NT2/D1 (cell line): ENCODE data around the gene HAPLN2.

Source experiments
- DNase-seq: peaks from one replicate; pipeline ENCODE4 v3.0.0-alpha.2; 2011; ENCODE audit warnings: low read depth, low spot score
- H3K27me3 ChIP-seq: 2 replicates; pipeline ENCODE4 v1.6.0; 2011; ENCODE audit warnings: mild to moderate bottlenecking; ENCODE audit not compliant: insufficient read length, insufficient read depth
- H3K36me3 ChIP-seq: 2 replicates; pipeline ENCODE4 v1.6.1; 2011; ENCODE audit warnings: mild to moderate bottlenecking, low read length, mixed read lengths; ENCODE audit not compliant: insufficient read depth, insufficient read length
- H3K4me1 ChIP-seq: 2 replicates; pipeline ENCODE4 v1.5.1; 2011; ENCODE audit not compliant: insufficient read depth, insufficient read length
- H3K4me3 ChIP-seq: 2 replicates; pipeline ENCODE4 v1.5.1; 2011; ENCODE audit warnings: low read depth; ENCODE audit not compliant: insufficient read length
- H3K9ac ChIP-seq: 2 replicates; pipeline ENCODE4 v1.6.0; 2011; ENCODE audit warnings: low read depth; ENCODE audit not compliant: insufficient read length
- H3K9me3 ChIP-seq: 2 replicates; pipeline ENCODE4 v1.5.1; 2011; ENCODE audit warnings: mild to moderate bottlenecking, low read length; ENCODE audit not compliant: insufficient read depth
- SUZ12 ChIP-seq: IDR thresholded peaks from 2 replicates; pipeline ENCODE4 v1.6.1; 2011; ENCODE audit not compliant: insufficient read length, insufficient read depth; ENCODE audit errors: extremely low read depth
- YY1 ChIP-seq: IDR thresholded peaks from 2 replicates; pipeline ENCODE4 v1.6.1; 2011; ENCODE audit not compliant: insufficient read length, insufficient read depth
- ZNF274 ChIP-seq: IDR thresholded peaks from 2 replicates; pipeline ENCODE4 v1.6.1; 2011; ENCODE audit warnings: mild to moderate bottlenecking, low read depth, low read length

HAPLN2 gene

GRCh38 chr1:156664767-156665411, 45.7 kb downstream of the HAPLN2 start:
- no peaks in the 10 kb centered on the region for H3K27me3 ChIP-seq
- H3K4me3 ChIP-seq, result no peak overlapping the region
- peaks cover 1% of the 10 kb centered on the region for H3K36me3 ChIP-seq
- H3K4me1 ChIP-seq, result peaks cover 76% of the 10 kb centered on the region
- TF ChIP-seq YY1 (no peak), SUZ12 (no peak), ZNF274 (no peak)
- H3K9me3 ChIP-seq, result no peaks in the 10 kb centered on the region
- peak overlapping the region; percentile 70 for H3K9ac ChIP-seq
- no peak for DNase-seq

GRCh38 chr1:156665539-156665938, 46.3 kb downstream of the HAPLN2 start:
- Histone ChIP-seq H3K36me3 (peaks cover 8% of the 10 kb centered on the region), H3K9me3 (no peaks in the 10 kb centered on the region), H3K4me3 (no peak overlapping the region), H3K4me1 (peaks cover 78% of the 10 kb centered on the region), H3K9ac (peak overlapping the region; percentile 37), H3K27me3 (no peaks in the 10 kb centered on the region)
- DNase-seq, result no peak
- TF ChIP-seq ZNF274, result no peak
- no peak for TF ChIP-seq YY1
- no peak for TF ChIP-seq SUZ12

GRCh38 chr1:156666862-156667609, 47.8 kb downstream of the HAPLN2 start:
- H3K4me3 ChIP-seq, result no peak overlapping the region
- DNase-seq, result no peak
- peaks cover 76% of the 10 kb centered on the region for H3K4me1 ChIP-seq
- H3K36me3 ChIP-seq, result peaks cover 22% of the 10 kb centered on the region
- peak overlapping the region; percentile 82 for H3K9ac ChIP-seq
- no peak for TF ChIP-seq ZNF274
- TF ChIP-seq SUZ12, result no peak
- no peak for TF ChIP-seq YY1
- H3K27me3 ChIP-seq, result no peaks in the 10 kb centered on the region
- 0 out of 2 replicates have a peak, but pooled peaks cover 1% of the 10 kb centered on the region for H3K9me3 ChIP-seq

- Histone ChIP-seq H3K36me3 (peaks cover 28% of the 10 kb centered on the region), H3K27me3 (no peaks in the 10 kb centered on the region), H3K9ac (peak overlapping the region; percentile 82), H3K4me1 (peaks cover 74% of the 10 kb centered on the region), H3K4me3 (no peak overlapping the region), H3K9me3 (peaks cover 7% of the 10 kb centered on the region; the same call in 1 of the 2 replicates)
- no peak for DNase-seq
- TF ChIP-seq YY1 (no peak), SUZ12 (no peak), ZNF274 (no peak)
Measured at GRCh38 chr1:156667610-156667967, 48.4 kb downstream of the HAPLN2 start.

GRCh38 chr1:156667968-156668709, 48.9 kb downstream of the HAPLN2 start:
- DNase-seq, result no peak
- TF ChIP-seq YY1 (no peak), ZNF274 (no peak), SUZ12 (no peak)
- Histone ChIP-seq H3K9ac (peak overlapping the region; percentile 82), H3K36me3 (peaks cover 33% of the 10 kb centered on the region), H3K27me3 (no peaks in the 10 kb centered on the region), H3K9me3 (peaks cover 10% of the 10 kb centered on the region; the same call in 1 of the 2 replicates), H3K4me1 (peaks cover 74% of the 10 kb centered on the region), H3K4me3 (no peak overlapping the region)

- Histone ChIP-seq H3K9me3 (peaks cover 10% of the 10 kb centered on the region; the same call in 1 of the 2 replicates), H3K4me3 (no peak overlapping the region), H3K9ac (peak overlapping the region; percentile 34)
Measured at GRCh38 chr1:156668801-156669637, 49.8 kb downstream of the HAPLN2 start.

More at GRCh38 chr1:156668801-156669637, 49.8 kb downstream of the HAPLN2 start:
- DNase-seq, result no peak
- no peak for TF ChIP-seq ZNF274
- TF ChIP-seq YY1, result peak; percentile 11
- Histone ChIP-seq H3K4me1 (peaks cover 72% of the 10 kb centered on the region), H3K27me3 (no peaks in the 10 kb centered on the region), H3K36me3 (peaks cover 40% of the 10 kb centered on the region)
